Activated CD8-positive, alpha-beta T cell treated with anti-CD3 and anti-CD28 coated beads for 36 hours (primary cell): ENCODE results near the gene NACA. TPM values are rescaled to one million over a fixed set of nuclear protein-coding genes. Genes with fewer than 3 reads are reported as not detected.

Experiments used
- ATAC-seq: fragments of 200-7000 bp; cut with Tn5 transposase; one replicate; pipeline ENCODE4 v1.10.0; 2021; ENCODE audit warnings: mild to moderate bottlenecking, moderate library complexity
- CTCF ChIA-PET: fragments of 350-600 bp; sonication (Branson Sonifier 250); formaldehyde crosslinking; loops from one replicate; lab custom pipeline; 2021; ENCODE audit warnings: antibody characterized with exemption; lab: Charles Lee
- POLR2A ChIA-PET: fragments of 350-600 bp; sonication (Branson Sonifier 250); formaldehyde crosslinking; loops from one replicate; lab custom pipeline; 2021; ENCODE audit warnings: antibody characterized with exemption; lab: Charles Lee
- DNase-seq: peaks from one replicate; pipeline ENCODE4 v3.0.0-alpha.2; 2020
- H3K27ac Mint-ChIP-seq: one replicate; pipeline ENCODE4 v1.8.0; 2021; ENCODE audit warnings: mild to moderate bottlenecking, mixed read lengths
- H3K27me3 Mint-ChIP-seq: one replicate; pipeline ENCODE4 v1.8.0; 2021; ENCODE audit warnings: mixed read lengths
- H3K36me3 Mint-ChIP-seq: one replicate; pipeline ENCODE4 v1.8.0; 2021; ENCODE audit warnings: low read depth, mixed read lengths
- H3K4me1 Mint-ChIP-seq: one replicate; pipeline ENCODE4 v1.8.0; 2021; ENCODE audit warnings: low read depth, mixed read lengths
- H3K4me3 Mint-ChIP-seq: one replicate; pipeline ENCODE4 v1.8.0; 2021; ENCODE audit warnings: mild to moderate bottlenecking, moderate library complexity, mixed read lengths
- H3K9me3 Mint-ChIP-seq: one replicate; pipeline ENCODE4 v1.8.0; 2021; ENCODE audit warnings: mixed read lengths
- intact Hi-C: fragments of 100-400 bp; cut with micrococcal nuclease; formaldehyde crosslinking; loops from one replicate; pipeline ENCODE4 v1.10.0; 2022
- total RNA-seq, 2 experiments: library from RNA; stranded (reverse); gene quantifications; one replicate each; pipeline ENCODE4 v1.2.3, GENCODE V29; 2021
- TF ChIP-seq, protein P1 (sequence below): fragments of 200-600 bp; IDR thresholded peaks from one replicate; pipeline ENCODE4 v1.8.0; 2022; ENCODE audit warnings: antibody characterized with exemption, mild to moderate bottlenecking

NACA gene
- total RNA-seq, 2 experiments from 2014 or later = 1,203 to 1,221 TPM

DNA sequence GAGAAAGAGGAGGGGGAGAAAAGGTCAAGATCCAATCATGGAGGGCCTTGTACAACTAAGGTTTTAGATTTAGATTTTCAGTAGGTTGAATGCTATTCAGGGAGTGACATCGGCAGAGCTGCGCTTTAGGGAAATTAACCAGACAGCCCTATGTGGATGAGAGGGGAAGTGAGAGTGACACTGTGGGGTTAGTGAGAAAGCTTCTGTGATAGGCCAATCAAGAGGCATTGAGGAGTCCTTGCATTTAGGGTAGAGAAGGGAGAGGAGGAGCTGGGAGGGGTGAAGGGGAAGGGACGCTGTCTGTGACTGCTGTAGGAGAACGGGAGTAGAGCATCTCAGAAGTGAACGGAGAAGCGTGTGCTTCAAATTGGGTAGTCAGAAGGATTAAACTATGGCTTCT lies 41.4 kb upstream of the NACA start:
- ChIA-PET POLR2A (no interaction called here), CTCF (interaction anchor here (1.2 to 1.9 kb wide), 3 partner anchors 8 to 221 kb away, joined by 3 to 6 read pairs (median 4); no protein-coding TSS in a partner anchor)
- no peak overlapping the region for H3K27ac Mint-ChIP-seq
- ATAC-seq (no peak), DNase-seq (no peak)
- intact Hi-C loops = no loop called here
- no peaks in the 10 kb centered on the region for H3K27me3 Mint-ChIP-seq
- no peaks in the 10 kb centered on the region for H3K4me1 Mint-ChIP-seq
- TF ChIP-seq, protein P1, sequence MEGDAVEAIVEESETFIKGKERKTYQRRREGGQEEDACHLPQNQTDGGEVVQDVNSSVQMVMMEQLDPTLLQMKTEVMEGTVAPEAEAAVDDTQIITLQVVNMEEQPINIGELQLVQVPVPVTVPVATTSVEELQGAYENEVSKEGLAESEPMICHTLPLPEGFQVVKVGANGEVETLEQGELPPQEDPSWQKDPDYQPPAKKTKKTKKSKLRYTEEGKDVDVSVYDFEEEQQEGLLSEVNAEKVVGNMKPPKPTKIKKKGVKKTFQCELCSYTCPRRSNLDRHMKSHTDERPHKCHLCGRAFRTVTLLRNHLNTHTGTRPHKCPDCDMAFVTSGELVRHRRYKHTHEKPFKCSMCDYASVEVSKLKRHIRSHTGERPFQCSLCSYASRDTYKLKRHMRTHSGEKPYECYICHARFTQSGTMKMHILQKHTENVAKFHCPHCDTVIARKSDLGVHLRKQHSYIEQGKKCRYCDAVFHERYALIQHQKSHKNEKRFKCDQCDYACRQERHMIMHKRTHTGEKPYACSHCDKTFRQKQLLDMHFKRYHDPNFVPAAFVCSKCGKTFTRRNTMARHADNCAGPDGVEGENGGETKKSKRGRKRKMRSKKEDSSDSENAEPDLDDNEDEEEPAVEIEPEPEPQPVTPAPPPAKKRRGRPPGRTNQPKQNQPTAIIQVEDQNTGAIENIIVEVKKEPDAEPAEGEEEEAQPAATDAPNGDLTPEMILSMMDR = no peak
- no peak overlapping the region for H3K4me3 Mint-ChIP-seq
- H3K36me3 Mint-ChIP-seq = no peaks in the 10 kb centered on the region
- no peaks in the 10 kb centered on the region for H3K9me3 Mint-ChIP-seq

DNA sequence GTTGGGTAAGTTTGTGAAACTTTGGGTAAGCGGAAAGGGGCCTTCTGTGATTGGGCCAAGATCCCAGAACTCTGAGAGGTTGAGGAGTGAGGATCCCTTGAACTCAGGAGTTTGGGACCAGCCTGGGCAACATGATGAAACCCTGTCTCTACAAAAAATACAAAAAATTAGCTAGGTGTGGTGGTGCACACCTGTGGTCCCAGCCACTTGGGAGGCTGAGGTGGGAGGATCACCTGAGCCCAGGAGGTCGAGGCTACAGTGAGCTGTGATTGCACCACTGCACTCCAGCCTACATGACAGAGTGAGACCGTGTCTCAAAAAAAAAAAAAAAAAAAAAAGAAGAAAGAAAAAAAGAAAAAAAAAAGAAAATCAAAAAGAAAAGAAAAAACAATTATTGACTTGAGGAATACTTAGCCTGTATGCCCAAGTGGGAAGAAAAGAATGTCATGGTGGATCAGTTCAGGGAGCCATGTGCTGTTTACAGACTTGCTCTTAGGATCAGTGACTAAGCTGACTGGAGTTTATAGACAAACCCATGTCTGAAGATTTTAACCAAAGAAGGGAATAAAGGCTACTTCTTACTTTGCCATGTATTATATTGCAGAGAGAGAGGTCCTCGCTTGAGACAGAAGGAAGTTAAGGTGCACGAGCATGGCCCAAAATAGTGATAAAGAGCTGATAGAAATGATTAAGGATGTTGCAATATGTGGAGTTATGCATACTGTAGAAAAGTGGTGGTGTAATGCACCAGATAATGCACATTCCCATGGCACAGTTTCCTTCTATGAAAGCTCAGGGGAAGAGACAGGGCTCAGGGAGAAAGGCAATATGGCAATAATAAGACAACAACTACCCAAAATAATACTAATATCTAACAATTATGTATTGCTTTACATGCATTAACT lies 38.9 kb upstream of the NACA start:
- ATAC-seq (no peak), DNase-seq (no peak)
- H3K4me1 Mint-ChIP-seq = peaks cover under 1% of the 10 kb centered on the region
- ChIA-PET POLR2A (interaction anchor here (1.0 kb wide), 1 partner anchor 11 kb away, joined by 3 read pairs; no protein-coding TSS in a partner anchor), CTCF (interaction anchor here (0.8 to 2.1 kb wide), 6 partner anchors 9 to 360 kb away, joined by 3 to 6 read pairs (median 5); no protein-coding TSS in a partner anchor)
- no peaks in the 10 kb centered on the region for H3K9me3 Mint-ChIP-seq
- no peak overlapping the region for H3K27ac Mint-ChIP-seq
- TF ChIP-seq, protein P1 = no peak
- intact Hi-C loops = no loop called here
- no peaks in the 10 kb centered on the region for H3K36me3 Mint-ChIP-seq
- H3K4me3 Mint-ChIP-seq = no peak overlapping the region
- H3K27me3 Mint-ChIP-seq = no peaks in the 10 kb centered on the region

DNA sequence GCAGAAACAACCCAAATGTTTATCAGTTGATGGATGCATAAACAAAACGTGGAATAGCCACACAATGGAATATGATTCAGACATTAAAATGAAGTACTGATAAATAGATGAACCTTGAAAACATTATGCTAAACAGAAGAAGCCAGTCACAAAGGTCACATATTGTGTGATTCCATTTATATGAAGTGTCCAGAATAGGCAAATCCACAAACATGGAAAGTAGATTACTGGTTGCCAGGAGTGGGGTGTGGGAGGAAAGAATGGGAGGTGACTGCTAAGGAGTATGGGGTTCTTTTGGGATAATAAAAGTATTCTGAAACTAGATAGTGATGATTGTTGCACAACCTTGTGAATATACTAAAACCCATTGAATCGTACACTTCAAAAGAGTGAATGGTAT lies 36.7 kb upstream of the NACA start:
- Mint-ChIP-seq H3K4me1 (peaks cover 8% of the 10 kb centered on the region), H3K9me3 (peaks cover 3% of the 10 kb centered on the region), H3K36me3 (no peaks in the 10 kb centered on the region), H3K27me3 (no peaks in the 10 kb centered on the region), H3K4me3 (no peak overlapping the region), H3K27ac (no peak overlapping the region)
- CTCF ChIA-PET = interaction anchor here (0.5 to 2.0 kb wide), 5 partner anchors 9 to 351 kb away, joined by 3 to 8 read pairs (median 5); no protein-coding TSS in a partner anchor
- TF ChIP-seq, protein P1 = no peak
- ATAC-seq (no peak), DNase-seq (no peak)
- intact Hi-C loops = no loop called here
- POLR2A ChIA-PET = interaction anchor here (0.8 kb wide), 1 partner anchor 350 kb away, joined by 4 read pairs; no protein-coding TSS in a partner anchor

DNA sequence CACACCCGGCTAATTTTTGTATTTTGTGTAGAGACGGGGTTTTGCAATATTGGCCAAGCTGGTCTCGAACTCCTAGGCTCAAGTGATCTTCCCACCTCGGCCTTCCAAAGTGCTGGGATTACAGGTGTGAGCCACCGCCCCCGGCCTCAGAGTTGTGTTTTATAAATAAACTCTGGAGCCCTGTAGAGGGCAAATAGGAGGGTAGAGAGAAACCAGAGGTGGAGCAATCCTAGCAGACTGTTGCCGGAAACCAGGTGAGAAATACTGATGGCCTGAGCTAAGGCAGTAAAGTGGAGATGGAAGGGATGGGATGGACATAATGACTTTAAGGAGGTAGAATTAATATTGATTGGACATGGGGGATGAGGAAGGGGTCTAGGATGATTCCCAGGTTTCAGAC lies 35.4 kb upstream of the NACA start:
- no peak for ATAC-seq
- ChIA-PET POLR2A (no interaction called here), CTCF (interaction anchor here (1.6 to 8.5 kb wide), 5 partner anchors 9 to 423 kb away, joined by 4 to 107 read pairs (median 6); no protein-coding TSS in a partner anchor)
- TF ChIP-seq, protein P1 = no peak
- DNase-seq = no peak
- H3K36me3 Mint-ChIP-seq = no peaks in the 10 kb centered on the region
- no peaks in the 10 kb centered on the region for H3K27me3 Mint-ChIP-seq
- H3K4me3 Mint-ChIP-seq = no peak overlapping the region
- peaks cover 3% of the 10 kb centered on the region for H3K9me3 Mint-ChIP-seq
- H3K27ac Mint-ChIP-seq = no peak overlapping the region
- H3K4me1 Mint-ChIP-seq = peaks cover 9% of the 10 kb centered on the region
- intact Hi-C loops = no loop called here
